Stimulated activated CD8-positive, alpha-beta memory T cell treated with anti-CD3 and anti-CD28 coated beads, Interleukin-12 subunit alpha, Interleukin-12 subunit beta, amount 100 ng/mL, for 24 hours (primary cell): ENCODE results near the gene CPNE2.

Experiments used
- DNase-seq: peaks from one replicate; pipeline ENCODE4 v3.0.0-alpha.2; 2020; ENCODE audit errors: extremely low read depth

CPNE2 gene

GRCh38 chr16:57144027-57144426 lies 51.6 kb downstream of the CPNE2 start:
- no peak for DNase-seq

DNA sequence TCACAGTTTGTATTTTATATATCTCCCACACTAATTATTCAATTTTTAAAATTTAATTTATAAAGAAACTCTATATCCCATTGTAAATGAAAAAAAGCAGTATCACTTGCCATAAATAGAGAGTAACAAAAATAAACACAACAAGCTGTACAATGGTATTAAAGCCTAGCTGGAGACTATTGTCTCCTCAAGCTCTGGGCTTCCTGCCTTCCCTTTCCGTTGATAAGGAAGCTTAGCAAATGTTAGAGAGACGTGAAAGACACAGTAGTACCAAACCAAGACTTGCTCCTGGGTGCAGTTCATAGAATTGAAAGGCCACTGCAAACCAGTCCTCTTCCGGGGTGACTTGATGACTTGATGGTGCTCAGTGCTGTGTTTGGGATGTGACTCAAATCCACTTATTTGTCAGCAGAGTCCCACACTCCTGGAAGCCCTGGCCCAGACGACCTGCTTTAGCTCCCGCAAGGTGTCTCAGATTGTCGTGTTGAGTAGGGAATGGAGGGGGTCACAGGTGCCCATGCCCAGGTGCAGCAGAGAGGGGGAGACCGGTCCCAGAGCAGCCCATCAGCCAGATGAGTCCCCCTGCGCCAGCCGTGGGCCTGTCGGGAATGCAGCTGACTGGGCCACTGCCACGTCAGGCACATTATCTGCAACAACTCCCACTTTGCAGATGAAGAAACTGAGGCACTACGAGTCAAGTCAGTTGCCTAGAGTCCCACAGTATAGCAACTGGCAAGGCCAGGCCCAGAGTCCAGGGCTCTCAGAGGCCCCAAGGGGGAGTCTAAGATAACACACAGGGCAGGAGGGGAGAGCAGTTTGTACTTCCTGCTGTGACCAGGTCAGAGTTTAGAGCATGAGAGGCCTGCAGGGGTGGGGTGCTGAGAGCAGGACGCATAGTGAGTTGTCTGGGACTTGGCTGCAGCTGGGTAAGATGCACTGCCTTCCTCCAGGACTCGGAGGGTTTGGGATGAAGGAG lies 53.0 kb downstream of the CPNE2 start:
- no peak for DNase-seq

DNA sequence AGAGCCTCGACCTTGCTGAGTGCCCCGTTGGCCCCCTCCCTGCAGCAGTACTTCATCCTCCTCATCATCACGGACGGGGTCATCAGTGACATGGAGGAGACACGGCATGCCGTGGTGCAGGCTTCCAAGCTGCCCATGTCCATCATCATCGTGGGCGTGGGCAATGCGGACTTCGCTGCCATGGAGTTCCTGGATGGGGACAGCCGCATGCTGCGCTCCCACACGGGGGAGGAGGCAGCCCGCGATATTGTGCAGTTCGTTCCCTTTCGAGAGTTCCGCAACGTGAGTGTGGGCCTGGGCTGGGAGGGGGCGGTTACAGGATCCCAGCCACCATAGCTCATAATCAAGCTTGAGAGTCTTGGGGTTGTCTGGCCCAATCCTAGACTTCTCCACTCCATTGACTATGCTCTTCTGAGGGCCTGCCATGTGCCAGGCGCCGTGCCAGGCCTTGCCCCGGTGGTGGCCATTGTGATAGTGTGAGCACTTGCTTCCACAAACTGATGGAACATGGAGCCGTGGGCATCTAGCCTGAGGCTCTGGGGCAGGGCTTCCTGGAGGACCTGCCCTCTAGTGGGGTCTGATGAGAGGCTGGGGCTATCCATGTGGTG lies 53.8 kb downstream of the CPNE2 start:
- DNase-seq: no peak

- no peak for DNase-seq
These were observed 54.4 kb downstream of the CPNE2 start for GRCh38 chr16:57146735-57147134.

DNA sequence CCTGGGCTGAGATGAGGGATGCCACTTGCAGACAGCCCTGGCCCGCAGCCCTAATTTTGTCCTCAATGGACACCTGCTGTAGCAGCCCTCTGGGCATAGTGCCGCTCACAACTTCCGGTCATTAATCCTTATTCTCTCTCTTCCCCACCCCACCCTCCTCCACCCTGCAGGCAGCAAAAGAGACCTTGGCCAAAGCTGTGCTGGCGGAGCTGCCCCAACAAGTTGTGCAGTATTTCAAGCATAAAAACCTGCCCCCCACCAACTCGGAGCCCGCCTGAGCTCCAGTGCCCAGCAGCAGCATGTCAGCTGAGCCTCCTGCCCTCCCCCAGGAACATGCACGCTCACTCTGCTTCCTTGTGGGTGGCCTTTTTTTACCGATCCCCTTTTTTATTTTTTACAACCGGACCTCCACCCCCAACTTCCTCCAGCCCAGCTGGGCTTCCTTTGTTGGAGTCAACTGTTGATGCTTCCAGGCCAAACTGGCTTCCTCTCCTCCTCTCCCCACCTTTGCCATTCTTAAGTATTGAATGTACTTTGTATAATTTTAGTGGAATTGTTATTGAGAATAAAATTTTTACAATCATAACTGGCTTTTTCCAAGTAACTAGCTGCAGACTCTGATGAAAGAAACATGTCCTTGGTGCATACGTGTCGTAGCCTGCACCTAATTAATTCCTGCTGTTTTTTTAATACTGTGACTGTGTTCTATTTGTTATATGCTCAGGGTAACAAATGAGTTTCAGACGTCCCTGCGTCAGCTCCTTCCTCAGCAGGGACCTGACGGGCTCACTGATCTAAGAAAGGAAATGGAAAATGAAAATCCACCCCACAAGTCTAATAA lies 55.2 kb downstream of the CPNE2 start:
- DNase-seq: no peak

DNA sequence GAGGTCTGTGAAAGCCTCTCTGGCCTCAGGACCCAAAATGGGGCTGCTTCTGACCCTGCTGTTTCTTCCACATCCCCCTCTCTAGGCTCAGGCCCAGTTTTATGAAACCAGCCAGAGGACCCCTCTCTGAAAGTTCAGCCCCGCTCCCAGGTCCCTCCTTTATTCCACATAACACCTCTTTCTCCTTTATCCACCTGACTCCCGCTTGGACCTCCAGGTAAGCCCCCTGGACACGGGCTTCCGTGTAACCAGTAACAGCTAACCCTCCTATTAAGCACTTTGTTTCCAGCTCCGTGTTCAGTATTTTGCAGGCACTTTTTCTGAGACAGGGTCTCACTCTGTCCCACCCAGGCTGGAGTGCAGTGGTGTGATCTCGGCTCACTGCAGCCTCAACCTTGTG lies 56.1 kb downstream of the CPNE2 start:
- no peak for DNase-seq

- DNase-seq: no peak
These were observed 57.0 kb downstream of the CPNE2 start for GRCh38 chr16:57149391-57149790.

DNA sequence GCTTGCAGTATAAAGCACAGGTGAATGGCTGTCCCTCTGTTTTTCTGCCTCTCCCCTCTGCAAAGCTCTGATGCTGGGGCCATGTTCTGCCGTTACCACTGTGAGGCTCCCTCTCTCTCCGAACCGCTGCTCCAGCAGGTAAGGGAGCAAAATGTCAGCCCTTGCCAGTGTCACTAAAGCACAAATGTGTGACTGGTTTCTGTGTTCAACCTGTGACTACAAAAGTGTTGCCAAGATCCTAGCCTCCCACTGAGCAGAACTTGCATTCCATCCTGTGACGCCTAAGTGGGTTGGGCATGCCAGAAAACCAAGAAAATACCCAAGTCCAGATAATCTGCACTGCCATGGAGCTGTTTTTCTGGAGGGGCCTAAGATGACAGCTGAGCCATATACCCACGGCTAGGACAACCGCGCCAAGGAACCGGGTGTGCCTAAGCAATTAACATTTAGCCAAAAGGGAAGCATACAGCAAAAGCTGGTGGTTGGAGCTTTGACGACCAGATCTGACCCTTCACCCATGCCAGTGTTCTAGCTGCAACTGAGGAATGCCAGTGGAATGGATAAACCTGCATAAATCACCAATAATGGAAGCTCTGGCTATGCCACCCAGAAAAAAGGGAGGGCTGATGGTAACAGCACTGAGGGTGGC lies 58.4 kb downstream of the CPNE2 start:
- DNase-seq: no peak

- DNase-seq: no peak
These were observed 59.0 kb downstream of the CPNE2 start for GRCh38 chr16:57151369-57151768.

- no peak for DNase-seq
These were observed 60.0 kb downstream of the CPNE2 start for GRCh38 chr16:57152096-57153093.

DNA sequence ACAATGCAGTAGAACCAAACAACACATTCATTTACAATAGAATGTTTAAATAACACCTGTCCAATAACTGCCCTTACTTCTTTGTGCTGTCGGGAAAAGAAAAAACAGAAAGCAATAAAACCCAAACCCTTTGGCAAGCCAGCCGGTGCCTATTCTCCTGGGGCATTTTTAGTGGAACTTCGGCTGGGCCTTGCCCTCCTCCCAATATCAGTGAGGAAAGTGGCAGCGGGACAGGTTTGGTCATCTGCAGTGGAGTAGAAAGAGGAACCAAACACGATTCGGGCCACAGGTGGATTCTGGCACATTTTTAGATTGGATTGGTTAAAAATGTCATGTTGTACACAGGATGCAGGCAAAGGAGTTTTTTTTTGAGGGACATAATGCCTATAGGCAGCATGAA lies 61.5 kb downstream of the CPNE2 start:
- DNase-seq: no peak

DNA sequence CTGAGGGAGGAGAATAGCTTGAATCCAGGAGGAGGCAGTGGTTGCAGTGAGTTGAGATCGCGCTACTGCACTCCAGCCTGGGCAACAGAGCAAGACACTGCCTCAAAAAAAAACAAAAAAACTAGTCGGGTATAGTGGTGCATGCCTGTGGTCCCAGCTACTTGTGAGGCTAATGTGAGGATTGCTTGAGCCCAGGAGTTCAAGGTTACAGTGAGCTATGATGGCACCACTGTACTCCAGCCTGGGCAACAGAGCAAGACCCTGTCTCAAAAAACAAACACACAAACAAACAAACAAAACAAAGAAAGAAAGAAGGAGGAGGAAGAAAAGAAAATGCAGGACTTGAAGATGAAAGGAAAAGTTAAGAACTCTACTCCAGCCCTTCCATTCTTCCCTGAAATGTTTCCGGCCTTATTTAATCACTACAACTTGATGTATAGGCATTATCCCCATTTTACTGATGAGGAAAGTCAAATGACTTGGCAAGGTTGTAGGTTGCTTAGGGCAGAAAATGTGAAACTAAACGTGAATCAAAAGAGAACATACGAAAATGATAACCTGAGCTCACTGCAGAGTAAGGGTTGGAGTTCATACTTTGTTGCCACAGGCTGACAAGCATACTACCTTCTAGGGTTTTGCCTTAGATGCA lies 63.4 kb downstream of the CPNE2 start:
- DNase-seq: no peak

GRCh38 chr16:57156351-57156703 lies 63.9 kb downstream of the CPNE2 start:
- no peak for DNase-seq

GRCh38 chr16:57157533-57157932 lies 65.2 kb downstream of the CPNE2 start:
- no peak for DNase-seq

- no peak for DNase-seq
These were observed 67.1 kb downstream of the CPNE2 start for GRCh38 chr16:57159447-57159846.

DNA sequence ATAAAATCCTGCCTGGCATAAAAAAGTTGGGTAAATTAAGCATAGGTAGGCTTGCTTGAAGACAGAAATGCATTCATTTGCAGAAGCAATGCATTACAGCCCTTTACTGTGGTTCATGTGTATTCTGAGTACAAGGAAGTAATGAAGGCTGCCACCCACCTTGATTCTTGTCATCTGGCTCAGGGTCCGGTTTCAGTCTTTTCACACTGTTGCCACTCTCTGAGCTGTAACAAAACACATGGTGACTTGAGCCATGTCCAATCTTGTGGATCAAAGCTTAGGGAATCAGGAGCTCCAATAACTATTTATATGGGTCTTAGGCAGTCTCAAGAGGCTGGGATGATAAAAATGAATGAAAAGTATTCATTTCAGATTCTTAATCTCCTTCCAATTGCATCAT lies 71.5 kb downstream of the CPNE2 start:
- no peak for DNase-seq

- DNase-seq: no peak
These were observed 73.1 kb downstream of the CPNE2 start for GRCh38 chr16:57165483-57165882.

DNA sequence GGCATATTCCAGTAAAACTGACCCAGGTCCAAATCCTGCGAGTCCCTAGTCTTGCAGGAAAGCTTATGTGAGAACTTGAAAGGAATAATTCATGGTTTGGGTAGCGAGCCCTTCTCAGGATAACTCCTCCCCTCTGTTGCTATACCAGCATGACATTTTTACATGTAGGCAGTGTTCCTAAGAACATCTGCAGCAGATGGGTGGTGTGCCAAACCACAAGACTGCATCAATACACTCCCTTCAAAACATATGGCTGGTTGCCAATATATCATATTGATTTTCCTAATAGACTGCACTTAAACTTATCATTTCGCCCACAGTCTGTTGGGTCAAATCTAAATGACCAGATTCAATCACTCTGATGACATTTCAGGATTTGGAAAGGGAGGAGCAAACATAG lies 73.6 kb downstream of the CPNE2 start:
- DNase-seq: no peak

- DNase-seq: no peak
These were observed 74.1 kb downstream of the CPNE2 start for GRCh38 chr16:57166451-57166850.

GRCh38 chr16:57166951-57167350 lies 74.6 kb downstream of the CPNE2 start:
- no peak for DNase-seq
